K562 (cell line): ENCODE data around the gene SPNS1. TPM values are rescaled to one million over a fixed set of nuclear protein-coding genes. Genes with fewer than 3 reads are reported as not detected.

Source experiments
- PURB ChIP-seq: sonication (generic); formaldehyde crosslinking; IDR thresholded peaks from 2 replicates; pipeline ENCODE4 v1.9.0; 2021; ENCODE audit warnings: low read depth, mild to moderate bottlenecking, missing genetic modification reagents
- SIX5 ChIP-seq, 2 experiments: IDR thresholded peaks; 2 replicates each; pipeline ENCODE4 v1.6.1; 2011; ENCODE audit warnings: low read length in 2 of 2, borderline replicate concordance in 1 of 2, low read depth in 1 of 2, mild to moderate bottlenecking in 1 of 2, moderate library complexity in 1 of 2; ENCODE audit not compliant: insufficient read depth in 1 of 2
- SMARCA4 ChIP-seq: fragments of 450-650 bp; IDR thresholded peaks from 2 replicates; pipeline ENCODE4 v1.6.1; 2016
- TCF15 ChIP-seq: fragments of 250-450 bp; sonication (Bioruptor Pico); IDR thresholded peaks from 2 replicates; pipeline ENCODE4 v1.8.0; 2022; ENCODE audit warnings: moderate library complexity, mild to moderate bottlenecking, inconsistent platforms
- ZNF146 ChIP-seq: IDR thresholded peaks from one replicate; pipeline ENCODE4 v1.6.1; 2018; ENCODE audit warnings: missing compliant biosample characterization; ENCODE audit not compliant: unreplicated experiment
- ZNF511 ChIP-seq: sonication (generic); formaldehyde crosslinking; IDR thresholded peaks from 2 replicates; pipeline ENCODE4 v1.8.0; 2022; ENCODE audit warnings: mild to moderate bottlenecking, missing genetic modification reagents
- polyA plus RNA-seq, 8 experiments: library from polyadenylated mRNA; depleted of rRNA in 4 of 8; stranded (reverse) in 5 of 8; unstranded in 3 of 8; fragments of >200 nt; fragmentation: Nextera tagmentation in 2 of 8; fragmentation: Illumina TruSeq in 1 of 8; extraction: Ambion mirVana in 2 of 8; extraction: Trizol in 1 of 8; gene quantifications; 2 replicates each; pipeline versions ENCODE4 v1.2.1 to v1.2.3, GENCODE V29; 2011 to 2014; ENCODE audit warnings: inconsistent platforms in 1 of 8, missing spikeins in 1 of 8
- total RNA-seq, 7 experiments: library from RNA; depleted of rRNA in 6 of 7; stranded (reverse); fragments of >200 nt in 6 of 7; fragmentation: Illumina TruSeq in 2 of 7; extraction: Trizol in 2 of 7; gene quantifications; 2 replicates each; pipeline versions ENCODE4 v1.2.1 to v1.2.3, GENCODE V29; 2011 to 2021; ENCODE audit warnings: low replicate concordance in 1 of 7
- TF ChIP-seq, protein P1 (sequence below): IDR thresholded peaks from 2 replicates; pipeline ENCODE4 v1.6.1; 2016; ENCODE audit warnings: missing genetic modification characterization, missing compliant biosample characterization
- TF ChIP-seq, protein P2 (sequence below): fragments of 150-350 bp; IDR thresholded peaks from 2 replicates; pipeline ENCODE4 v1.6.1; 2014; ENCODE audit warnings: low read depth, mild to moderate bottlenecking, low read length, borderline replicate concordance
- TF ChIP-seq, protein P3 (sequence below): fragments of 450-650 bp; formaldehyde crosslinking; IDR thresholded peaks from 2 replicates; pipeline ENCODE4 v1.4.0; 2020; ENCODE audit warnings: mild to moderate bottlenecking, moderate library complexity
- TF ChIP-seq, protein P4 (sequence below): fragments of 250-450 bp; sonication (Bioruptor Pico); IDR thresholded peaks from 2 replicates; pipeline ENCODE4 v1.4.0; 2020

SPNS1 gene
- total and polyA plus RNA-seq, 9 of the 15 experiments (the other 6 are each of a cell fraction or from before 2014, with no cell fraction given): 0.58 to 64.9 (median 13.7) TPM

DNA sequence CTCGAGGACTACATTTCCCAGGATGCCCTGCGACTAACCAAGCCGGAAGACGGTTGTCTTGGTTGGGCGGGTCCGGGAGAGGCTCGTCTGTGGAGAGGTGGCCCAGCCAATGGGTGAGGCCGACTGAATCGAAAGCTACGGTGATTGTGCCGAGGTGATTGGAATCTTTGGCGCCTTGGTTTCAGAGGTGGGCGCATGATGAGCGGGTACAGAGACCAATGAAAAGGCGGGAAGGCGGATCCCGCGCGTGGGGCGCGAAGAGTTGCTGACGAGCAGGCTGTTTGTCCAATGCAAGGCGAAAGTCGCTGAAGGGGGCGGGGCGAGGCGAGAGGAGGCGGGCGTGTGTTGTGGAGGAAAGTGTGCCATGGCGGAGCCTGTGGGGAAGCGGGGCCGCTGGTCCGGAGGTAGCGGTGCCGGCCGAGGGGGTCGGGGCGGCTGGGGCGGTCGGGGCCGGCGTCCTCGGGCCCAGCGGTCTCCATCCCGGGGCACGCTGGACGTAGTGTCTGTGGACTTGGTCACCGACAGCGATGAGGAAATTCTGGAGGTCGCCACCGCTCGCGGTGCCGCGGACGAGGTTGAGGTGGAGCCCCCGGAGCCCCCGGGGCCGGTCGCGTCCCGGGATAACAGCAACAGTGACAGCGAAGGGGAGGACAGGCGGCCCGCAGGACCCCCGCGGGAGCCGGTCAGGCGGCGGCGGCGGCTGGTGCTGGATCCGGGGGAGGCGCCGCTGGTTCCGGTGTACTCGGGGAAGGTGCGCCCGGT is 23.7 kb upstream of the SPNS1 start, which contains the start of gene NFATC2IP (continued):
- TF ChIP-seq, protein P1, sequence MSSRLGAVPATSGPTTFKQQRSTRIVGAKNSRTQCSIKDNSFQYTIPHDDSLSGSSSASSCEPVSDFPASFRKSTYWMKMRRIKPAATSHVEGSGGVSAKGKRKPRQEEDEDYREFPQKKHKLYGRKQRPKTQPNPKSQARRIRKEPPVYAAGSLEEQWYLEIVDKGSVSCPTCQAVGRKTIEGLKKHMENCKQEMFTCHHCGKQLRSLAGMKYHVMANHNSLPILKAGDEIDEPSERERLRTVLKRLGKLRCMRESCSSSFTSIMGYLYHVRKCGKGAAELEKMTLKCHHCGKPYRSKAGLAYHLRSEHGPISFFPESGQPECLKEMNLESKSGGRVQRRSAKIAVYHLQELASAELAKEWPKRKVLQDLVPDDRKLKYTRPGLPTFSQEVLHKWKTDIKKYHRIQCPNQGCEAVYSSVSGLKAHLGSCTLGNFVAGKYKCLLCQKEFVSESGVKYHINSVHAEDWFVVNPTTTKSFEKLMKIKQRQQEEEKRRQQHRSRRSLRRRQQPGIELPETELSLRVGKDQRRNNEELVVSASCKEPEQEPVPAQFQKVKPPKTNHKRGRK (tag): no peak
- TF ChIP-seq PURB (no peak), ZNF146 (CRISPR knock-in tag) (no peak), ZNF511 (CRISPR knock-in tag) (no peak), TCF15 (CRISPR knock-in tag) (no peak), SIX5 (IDR thresholded peaks at IDR 0.05; ENCODE audit: borderline replicate concordance in 1 of 2, insufficient read depth in 1 of 2, low read depth in 1 of 2, low read length in 2 of 2) (peak; percentile 69 to 72; a peak in 3 of 4 replicates), SMARCA4 (no peak)
- TF ChIP-seq, protein P2, sequence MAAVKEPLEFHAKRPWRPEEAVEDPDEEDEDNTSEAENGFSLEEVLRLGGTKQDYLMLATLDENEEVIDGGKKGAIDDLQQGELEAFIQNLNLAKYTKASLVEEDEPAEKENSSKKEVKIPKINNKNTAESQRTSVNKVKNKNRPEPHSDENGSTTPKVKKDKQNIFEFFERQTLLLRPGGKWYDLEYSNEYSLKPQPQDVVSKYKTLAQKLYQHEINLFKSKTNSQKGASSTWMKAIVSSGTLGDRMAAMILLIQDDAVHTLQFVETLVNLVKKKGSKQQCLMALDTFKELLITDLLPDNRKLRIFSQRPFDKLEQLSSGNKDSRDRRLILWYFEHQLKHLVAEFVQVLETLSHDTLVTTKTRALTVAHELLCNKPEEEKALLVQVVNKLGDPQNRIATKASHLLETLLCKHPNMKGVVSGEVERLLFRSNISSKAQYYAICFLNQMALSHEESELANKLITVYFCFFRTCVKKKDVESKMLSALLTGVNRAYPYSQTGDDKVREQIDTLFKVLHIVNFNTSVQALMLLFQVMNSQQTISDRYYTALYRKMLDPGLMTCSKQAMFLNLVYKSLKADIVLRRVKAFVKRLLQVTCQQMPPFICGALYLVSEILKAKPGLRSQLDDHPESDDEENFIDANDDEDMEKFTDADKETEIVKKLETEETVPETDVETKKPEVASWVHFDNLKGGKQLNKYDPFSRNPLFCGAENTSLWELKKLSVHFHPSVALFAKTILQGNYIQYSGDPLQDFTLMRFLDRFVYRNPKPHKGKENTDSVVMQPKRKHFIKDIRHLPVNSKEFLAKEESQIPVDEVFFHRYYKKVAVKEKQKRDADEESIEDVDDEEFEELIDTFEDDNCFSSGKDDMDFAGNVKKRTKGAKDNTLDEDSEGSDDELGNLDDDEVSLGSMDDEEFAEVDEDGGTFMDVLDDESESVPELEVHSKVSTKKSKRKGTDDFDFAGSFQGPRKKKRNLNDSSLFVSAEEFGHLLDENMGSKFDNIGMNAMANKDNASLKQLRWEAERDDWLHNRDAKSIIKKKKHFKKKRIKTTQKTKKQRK: peak; percentile 97
- TF ChIP-seq, protein P3, sequence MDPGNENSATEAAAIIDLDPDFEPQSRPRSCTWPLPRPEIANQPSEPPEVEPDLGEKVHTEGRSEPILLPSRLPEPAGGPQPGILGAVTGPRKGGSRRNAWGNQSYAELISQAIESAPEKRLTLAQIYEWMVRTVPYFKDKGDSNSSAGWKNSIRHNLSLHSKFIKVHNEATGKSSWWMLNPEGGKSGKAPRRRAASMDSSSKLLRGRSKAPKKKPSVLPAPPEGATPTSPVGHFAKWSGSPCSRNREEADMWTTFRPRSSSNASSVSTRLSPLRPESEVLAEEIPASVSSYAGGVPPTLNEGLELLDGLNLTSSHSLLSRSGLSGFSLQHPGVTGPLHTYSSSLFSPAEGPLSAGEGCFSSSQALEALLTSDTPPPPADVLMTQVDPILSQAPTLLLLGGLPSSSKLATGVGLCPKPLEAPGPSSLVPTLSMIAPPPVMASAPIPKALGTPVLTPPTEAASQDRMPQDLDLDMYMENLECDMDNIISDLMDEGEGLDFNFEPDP (CRISPR knock-in tag): no peak
- TF ChIP-seq, protein P4, sequence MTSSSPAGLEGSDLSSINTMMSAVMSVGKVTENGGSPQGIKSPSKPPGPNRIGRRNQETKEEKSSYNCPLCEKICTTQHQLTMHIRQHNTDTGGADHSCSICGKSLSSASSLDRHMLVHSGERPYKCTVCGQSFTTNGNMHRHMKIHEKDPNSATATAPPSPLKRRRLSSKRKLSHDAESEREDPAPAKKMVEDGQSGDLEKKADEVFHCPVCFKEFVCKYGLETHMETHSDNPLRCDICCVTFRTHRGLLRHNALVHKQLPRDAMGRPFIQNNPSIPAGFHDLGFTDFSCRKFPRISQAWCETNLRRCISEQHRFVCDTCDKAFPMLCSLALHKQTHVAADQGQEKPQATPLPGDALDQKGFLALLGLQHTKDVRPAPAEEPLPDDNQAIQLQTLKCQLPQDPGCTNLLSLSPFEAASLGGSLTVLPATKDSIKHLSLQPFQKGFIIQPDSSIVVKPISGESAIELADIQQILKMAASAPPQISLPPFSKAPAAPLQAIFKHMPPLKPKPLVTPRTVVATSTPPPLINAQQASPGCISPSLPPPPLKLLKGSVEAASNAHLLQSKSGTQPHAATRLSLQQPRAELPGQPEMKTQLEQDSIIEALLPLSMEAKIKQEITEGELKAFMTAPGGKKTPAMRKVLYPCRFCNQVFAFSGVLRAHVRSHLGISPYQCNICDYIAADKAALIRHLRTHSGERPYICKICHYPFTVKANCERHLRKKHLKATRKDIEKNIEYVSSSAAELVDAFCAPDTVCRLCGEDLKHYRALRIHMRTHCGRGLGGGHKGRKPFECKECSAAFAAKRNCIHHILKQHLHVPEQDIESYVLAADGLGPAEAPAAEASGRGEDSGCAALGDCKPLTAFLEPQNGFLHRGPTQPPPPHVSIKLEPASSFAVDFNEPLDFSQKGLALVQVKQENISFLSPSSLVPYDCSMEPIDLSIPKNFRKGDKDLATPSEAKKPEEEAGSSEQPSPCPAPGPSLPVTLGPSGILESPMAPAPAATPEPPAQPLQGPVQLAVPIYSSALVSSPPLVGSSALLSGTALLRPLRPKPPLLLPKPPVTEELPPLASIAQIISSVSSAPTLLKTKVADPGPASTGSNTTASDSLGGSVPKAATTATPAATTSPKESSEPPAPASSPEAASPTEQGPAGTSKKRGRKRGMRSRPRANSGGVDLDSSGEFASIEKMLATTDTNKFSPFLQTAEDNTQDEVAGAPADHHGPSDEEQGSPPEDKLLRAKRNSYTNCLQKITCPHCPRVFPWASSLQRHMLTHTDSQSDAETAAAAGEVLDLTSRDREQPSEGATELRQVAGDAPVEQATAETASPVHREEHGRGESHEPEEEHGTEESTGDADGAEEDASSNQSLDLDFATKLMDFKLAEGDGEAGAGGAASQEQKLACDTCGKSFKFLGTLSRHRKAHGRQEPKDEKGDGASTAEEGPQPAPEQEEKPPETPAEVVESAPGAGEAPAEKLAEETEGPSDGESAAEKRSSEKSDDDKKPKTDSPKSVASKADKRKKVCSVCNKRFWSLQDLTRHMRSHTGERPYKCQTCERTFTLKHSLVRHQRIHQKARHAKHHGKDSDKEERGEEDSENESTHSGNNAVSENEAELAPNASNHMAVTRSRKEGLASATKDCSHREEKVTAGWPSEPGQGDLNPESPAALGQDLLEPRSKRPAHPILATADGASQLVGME (CRISPR knock-in tag): no peak
